Smooth muscle cell (in vitro differentiated cells): ENCODE data around the gene PRKG2. TPM values are rescaled to one million over a fixed set of nuclear protein-coding genes. Genes with fewer than 3 reads are reported as not detected.

Experiments
- DNase-seq: peaks from one replicate; lab custom pipeline; 2025; ENCODE audit not compliant: unreplicated experiment; lab: John Stamatoyannopoulos, UW
- H2AFZ ChIP-seq: fragments of 200-600 bp; sonication (generic); 2 replicates; pipeline ENCODE4 v1.6.0; 2016; ENCODE audit warnings: antibody characterized with exemption, low read depth, mild to moderate bottlenecking
- H3F3A ChIP-seq: fragments of 200-600 bp; sonication (generic); 2 replicates; pipeline ENCODE4 v1.6.0; 2017; ENCODE audit warnings: antibody characterized with exemption, low read depth
- H3K27ac ChIP-seq: fragments of 200-600 bp; sonication (generic); 2 replicates; pipeline ENCODE4 v1.5.1; 2016; ENCODE audit warnings: low read depth, mild to moderate bottlenecking
- H3K27me3 ChIP-seq: fragments of 200-600 bp; sonication (generic); 2 replicates; pipeline ENCODE4 v1.6.1; 2016; ENCODE audit warnings: low read depth, mild to moderate bottlenecking
- H3K36me3 ChIP-seq: fragments of 200-600 bp; sonication (generic); 2 replicates; pipeline ENCODE4 v1.5.1; 2016; ENCODE audit warnings: low read depth
- H3K4me1 ChIP-seq: fragments of 200-600 bp; sonication (generic); 2 replicates; pipeline ENCODE4 v1.5.1; 2016; ENCODE audit warnings: low read depth
- H3K4me2 ChIP-seq: fragments of 200-600 bp; sonication (generic); 2 replicates; pipeline ENCODE4 v1.6.0; 2016; ENCODE audit warnings: mild to moderate bottlenecking
- H3K4me3 ChIP-seq: fragments of 200-600 bp; sonication (generic); 2 replicates; pipeline ENCODE4 v1.5.1; 2016; ENCODE audit warnings: mild to moderate bottlenecking
- H3K79me2 ChIP-seq: fragments of 200-600 bp; sonication (generic); 2 replicates; pipeline ENCODE4 v1.6.0; 2016; ENCODE audit warnings: low read depth, mild to moderate bottlenecking
- H3K9ac ChIP-seq: fragments of 200-600 bp; sonication (generic); 2 replicates; pipeline ENCODE4 v1.6.0; 2016; ENCODE audit warnings: low read depth
- H3K9me3 ChIP-seq: fragments of 200-600 bp; sonication (generic); replicated peaks from 2 replicates; pipeline ENCODE4 v1.5.1; 2016; ENCODE audit warnings: low read depth
- H4K20me1 ChIP-seq: fragments of 200-600 bp; sonication (generic); 2 replicates; pipeline ENCODE4 v1.6.0; 2016; ENCODE audit warnings: low read depth
- WGBS: methylation state at CpG from one replicate; pipeline ENCODE4 v1.1.7; 2016; ENCODE audit warnings: low lambda C conversion rate; 5-methylcytosine and 5-hydroxymethylcytosine counted together
- polyA plus RNA-seq: library from polyadenylated mRNA; unstranded; fragments of >200 nt; fragmentation: Nextera tagmentation; extraction: Ambion mirVana; gene quantifications from 2 replicates; pipeline ENCODE4 v1.2.1, GENCODE V29; 2016
- total RNA-seq: library from RNA; depleted of rRNA; stranded (reverse); fragments of >200 nt; gene quantifications from 2 replicates; pipeline ENCODE4 v1.2.3, GENCODE V29; 2014
- TF ChIP-seq, protein P1 (sequence below): fragments of 200-600 bp; sonication (generic); IDR thresholded peaks from 2 replicates; pipeline ENCODE4 v1.5.1; 2017; ENCODE audit warnings: borderline replicate concordance, mild to moderate bottlenecking, antibody characterized with exemption; ENCODE audit not compliant: insufficient read depth, poor library complexity, severe bottlenecking

Gene PRKG2, protein sequence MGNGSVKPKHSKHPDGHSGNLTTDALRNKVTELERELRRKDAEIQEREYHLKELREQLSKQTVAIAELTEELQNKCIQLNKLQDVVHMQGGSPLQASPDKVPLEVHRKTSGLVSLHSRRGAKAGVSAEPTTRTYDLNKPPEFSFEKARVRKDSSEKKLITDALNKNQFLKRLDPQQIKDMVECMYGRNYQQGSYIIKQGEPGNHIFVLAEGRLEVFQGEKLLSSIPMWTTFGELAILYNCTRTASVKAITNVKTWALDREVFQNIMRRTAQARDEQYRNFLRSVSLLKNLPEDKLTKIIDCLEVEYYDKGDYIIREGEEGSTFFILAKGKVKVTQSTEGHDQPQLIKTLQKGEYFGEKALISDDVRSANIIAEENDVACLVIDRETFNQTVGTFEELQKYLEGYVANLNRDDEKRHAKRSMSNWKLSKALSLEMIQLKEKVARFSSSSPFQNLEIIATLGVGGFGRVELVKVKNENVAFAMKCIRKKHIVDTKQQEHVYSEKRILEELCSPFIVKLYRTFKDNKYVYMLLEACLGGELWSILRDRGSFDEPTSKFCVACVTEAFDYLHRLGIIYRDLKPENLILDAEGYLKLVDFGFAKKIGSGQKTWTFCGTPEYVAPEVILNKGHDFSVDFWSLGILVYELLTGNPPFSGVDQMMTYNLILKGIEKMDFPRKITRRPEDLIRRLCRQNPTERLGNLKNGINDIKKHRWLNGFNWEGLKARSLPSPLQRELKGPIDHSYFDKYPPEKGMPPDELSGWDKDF
- total RNA-seq (0.09 TPM in 1 of 2 replicates, not detected in the other), polyA plus RNA-seq (1.1 TPM in 1 of 2 replicates, not detected in the other)

DNA sequence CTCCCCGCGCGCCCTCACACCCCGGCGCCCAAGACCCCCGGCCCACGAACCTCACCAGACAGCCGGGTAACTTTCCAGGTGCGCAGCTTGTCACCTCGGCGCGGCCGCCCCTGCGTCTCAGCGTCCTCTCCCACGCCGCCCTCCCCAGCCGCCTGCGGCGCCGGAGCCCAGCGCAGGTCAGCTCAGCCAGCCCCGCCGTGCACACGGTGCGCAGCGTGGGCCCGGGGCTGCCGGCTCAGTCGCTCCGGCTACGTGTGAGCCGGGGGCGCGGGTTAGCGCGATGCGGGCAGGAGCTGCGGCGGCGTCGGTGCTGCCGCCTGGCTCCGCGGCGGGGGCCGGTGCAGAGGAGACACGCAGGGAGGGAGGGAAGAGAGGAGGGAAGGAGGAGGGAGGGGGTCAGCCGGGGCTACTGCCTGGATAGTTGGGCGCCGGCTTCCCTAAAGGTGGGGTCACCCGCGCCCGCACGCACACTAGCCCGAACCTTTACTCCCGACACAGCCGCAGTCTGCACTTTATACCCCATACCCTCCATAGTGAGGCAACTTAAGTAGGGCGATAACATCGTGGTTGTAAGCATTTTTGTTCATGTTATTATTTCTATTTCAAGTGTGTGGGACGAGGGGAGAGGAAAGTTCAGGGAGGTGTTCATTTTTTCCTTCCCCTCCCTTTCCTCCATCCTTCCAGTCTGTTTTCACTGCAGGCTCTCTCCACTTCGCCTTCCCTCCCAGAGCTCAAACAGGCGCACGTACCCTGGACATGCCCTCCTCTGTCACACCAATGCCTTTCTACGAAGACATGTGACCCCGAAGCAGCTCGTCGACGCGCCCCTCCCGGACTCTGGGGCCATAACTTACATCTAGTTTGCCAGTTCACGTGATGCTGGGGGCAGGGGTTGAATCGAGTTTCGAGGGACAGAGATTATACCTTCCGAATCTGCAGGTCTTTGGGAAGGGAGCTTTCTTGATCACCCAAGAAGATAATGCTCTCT lies at the start of gene PRKG2:
Gene PRKG2, minus strand, starts transcription at position 342 of the 988 bp plus-strand sequence. CDS start 10,175 bp downstream, outside the sequence.
- Histone ChIP-seq H3K27me3 (peaks cover 82% of the 10 kb centered on the region), H4K20me1 (no peaks in the 10 kb centered on the region), H3K27ac (no peak within 1 kb of the TSS), H3K79me2 (no peaks in the 10 kb centered on the region), H3K4me1 (peaks cover 10% of the 10 kb centered on the region), H3K9me3 (no peaks in the 10 kb centered on the region), H3K4me2 (peak within 1 kb of the TSS; percentile 91), H3K4me3 (peak within 1 kb of the TSS; percentile 57), H3K9ac (no peak within 1 kb of the TSS), H3K36me3 (no peaks in the 10 kb centered on the region), H2AFZ (peak within 1 kb of the TSS; percentile 81), H3F3A (no peaks in the 10 kb centered on the region)
- TF ChIP-seq, protein P1, sequence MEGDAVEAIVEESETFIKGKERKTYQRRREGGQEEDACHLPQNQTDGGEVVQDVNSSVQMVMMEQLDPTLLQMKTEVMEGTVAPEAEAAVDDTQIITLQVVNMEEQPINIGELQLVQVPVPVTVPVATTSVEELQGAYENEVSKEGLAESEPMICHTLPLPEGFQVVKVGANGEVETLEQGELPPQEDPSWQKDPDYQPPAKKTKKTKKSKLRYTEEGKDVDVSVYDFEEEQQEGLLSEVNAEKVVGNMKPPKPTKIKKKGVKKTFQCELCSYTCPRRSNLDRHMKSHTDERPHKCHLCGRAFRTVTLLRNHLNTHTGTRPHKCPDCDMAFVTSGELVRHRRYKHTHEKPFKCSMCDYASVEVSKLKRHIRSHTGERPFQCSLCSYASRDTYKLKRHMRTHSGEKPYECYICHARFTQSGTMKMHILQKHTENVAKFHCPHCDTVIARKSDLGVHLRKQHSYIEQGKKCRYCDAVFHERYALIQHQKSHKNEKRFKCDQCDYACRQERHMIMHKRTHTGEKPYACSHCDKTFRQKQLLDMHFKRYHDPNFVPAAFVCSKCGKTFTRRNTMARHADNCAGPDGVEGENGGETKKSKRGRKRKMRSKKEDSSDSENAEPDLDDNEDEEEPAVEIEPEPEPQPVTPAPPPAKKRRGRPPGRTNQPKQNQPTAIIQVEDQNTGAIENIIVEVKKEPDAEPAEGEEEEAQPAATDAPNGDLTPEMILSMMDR, result no peak
- WGBS, result 4% methylated on average over 49 of the region's 75 CpGs
- DNase-seq, result no peak

DNA sequence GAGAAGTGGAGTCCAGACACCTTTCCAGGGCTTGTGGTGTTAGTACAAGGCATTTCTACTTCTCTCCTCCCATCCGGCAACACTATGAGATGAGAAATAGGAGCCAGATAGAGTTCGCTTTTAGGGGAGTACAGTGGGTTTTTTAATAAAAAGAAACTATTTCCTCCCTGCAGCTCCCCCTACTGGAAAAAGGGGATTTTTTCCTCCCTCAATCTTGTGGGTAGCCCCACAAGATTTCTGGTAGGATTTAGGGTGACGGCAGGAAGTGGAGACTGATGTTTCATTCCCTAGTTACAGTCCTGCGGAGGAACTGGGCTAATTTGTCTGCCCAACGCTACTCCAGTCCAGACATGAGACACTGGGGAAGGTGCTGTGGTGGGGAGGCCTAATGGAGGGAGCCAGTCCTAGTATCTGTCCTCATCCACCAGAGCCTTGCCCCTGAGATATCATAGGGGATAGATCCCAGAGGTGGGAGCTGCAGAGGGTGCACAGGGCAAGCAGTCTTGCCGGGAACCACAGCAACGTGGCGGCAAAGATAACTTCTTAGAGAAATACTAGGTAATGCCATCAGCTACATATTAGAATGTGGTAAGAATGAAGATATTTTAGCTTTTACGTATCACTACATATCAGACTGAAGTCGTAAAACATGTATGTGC lies 45.5 kb upstream of the PRKG2 start:
- Histone ChIP-seq H3F3A (no peaks in the 10 kb centered on the region), H3K27ac (no peak overlapping the region), H3K36me3 (no peaks in the 10 kb centered on the region), H3K9ac (no peak overlapping the region), H3K9me3 (no peaks in the 10 kb centered on the region), H3K4me1 (no peaks in the 10 kb centered on the region), H4K20me1 (no peaks in the 10 kb centered on the region), H3K27me3 (no peaks in the 10 kb centered on the region), H3K4me3 (no peak overlapping the region), H2AFZ (no peak overlapping the region), H3K4me2 (no peak overlapping the region), H3K79me2 (no peaks in the 10 kb centered on the region)
- no peak for DNase-seq
- TF ChIP-seq, protein P1, result peak; percentile 37
- 67% methylated on average over 10 of the region's 10 CpGs for WGBS

DNA sequence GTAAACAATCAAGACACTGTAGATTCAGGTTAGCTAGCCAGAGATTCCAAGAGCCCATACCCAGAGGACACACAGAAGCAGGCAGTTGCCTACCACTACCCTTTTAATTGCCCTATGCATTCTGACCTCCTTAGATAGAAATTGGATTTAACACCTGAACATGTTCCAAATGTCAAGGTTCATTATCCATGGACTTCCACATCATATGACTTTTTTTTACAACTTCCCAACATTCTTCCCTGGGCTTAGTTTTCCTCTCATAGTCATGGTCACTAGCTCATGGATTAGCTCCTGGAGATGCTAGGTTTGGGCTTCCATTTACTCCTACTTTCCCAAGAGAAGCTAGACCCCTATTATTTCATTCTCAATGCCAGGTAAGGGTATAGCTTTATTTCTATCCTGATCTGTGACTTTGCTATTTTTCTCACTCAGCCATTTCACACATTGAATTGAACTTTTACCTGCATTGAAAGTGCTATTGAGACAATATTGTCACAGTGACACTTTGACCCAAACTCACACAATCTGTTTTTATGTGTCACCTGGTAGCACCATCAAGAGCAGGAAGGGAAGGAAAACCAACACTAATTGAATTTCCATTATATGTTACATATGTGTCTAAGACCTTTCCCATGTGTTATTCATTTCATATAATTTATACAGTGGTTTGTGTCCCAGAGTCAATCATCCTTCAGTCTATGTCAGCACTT lies 44.0 kb upstream of the PRKG2 start:
- DNase-seq, result no peak
- H3K9me3 ChIP-seq, result no peaks in the 10 kb centered on the region
- H4K20me1 ChIP-seq, result no peaks in the 10 kb centered on the region
- H3K4me2 ChIP-seq, result no peak overlapping the region
- no peaks in the 10 kb centered on the region for H3F3A ChIP-seq
- H3K27ac ChIP-seq, result no peak overlapping the region
- H3K4me3 ChIP-seq, result no peak overlapping the region
- no peak overlapping the region for H2AFZ ChIP-seq
- H3K4me1 ChIP-seq, result no peaks in the 10 kb centered on the region
- no peaks in the 10 kb centered on the region for H3K36me3 ChIP-seq
- H3K9ac ChIP-seq, result no peak overlapping the region
- TF ChIP-seq, protein P1, result no peak
- no peaks in the 10 kb centered on the region for H3K79me2 ChIP-seq
- no peaks in the 10 kb centered on the region for H3K27me3 ChIP-seq
